NCI-H2227 (cell line): ENCODE measurements around the gene ZNF385A.
"Not testable (repeated sequence)": the region's sequence is repeated elsewhere in the genome, so short reads cannot be mapped to it uniquely, and the experiment has no call there.

Experiments used
- DNase-seq: peaks from one replicate; lab custom pipeline; 2025; ENCODE audit not compliant: unreplicated experiment; lab: John Stamatoyannopoulos, UW

Gene ZNF385A

GRCh38 chr12:54330442-54330841 lies 54.1 kb downstream of the ZNF385A start:
- no peak for DNase-seq

- DNase-seq = peak; percentile 53
Measured at GRCh38 chr12:54329759-54330158, 54.8 kb downstream of the ZNF385A start.

GRCh38 chr12:54328595-54329337 lies 55.8 kb downstream of the ZNF385A start:
- no peak for DNase-seq

- not testable (repeated sequence) for DNase-seq
Measured at GRCh38 chr12:54325442-54326109, 59.0 kb downstream of the ZNF385A start.

GRCh38 chr12:54324617-54325441 lies 59.7 kb downstream of the ZNF385A start, which contains the start of gene COPZ1:
TSS of gene COPZ1 (plus strand) at chr12:54325131. CDS start at chr12:54325164, 33 bp downstream.
- peak; percentile 97 for DNase-seq

GRCh38 chr12:54321363-54321762 lies 63.2 kb downstream of the ZNF385A start:
- no peak for DNase-seq
